ENCODE data around the gene SYVN1. TPM values are rescaled to one million over a fixed set of nuclear protein-coding genes. Genes with fewer than 3 reads are reported as not detected.
A peak's percentile ranks its signal among the peaks of the same experiment; 100 is the strongest.

The SYVN1 gene
- total and polyA plus RNA-seq, 2 donors (not counting 1 experiment from before 2014, with no cell fraction given): 187 to 282 TPM

DNA sequence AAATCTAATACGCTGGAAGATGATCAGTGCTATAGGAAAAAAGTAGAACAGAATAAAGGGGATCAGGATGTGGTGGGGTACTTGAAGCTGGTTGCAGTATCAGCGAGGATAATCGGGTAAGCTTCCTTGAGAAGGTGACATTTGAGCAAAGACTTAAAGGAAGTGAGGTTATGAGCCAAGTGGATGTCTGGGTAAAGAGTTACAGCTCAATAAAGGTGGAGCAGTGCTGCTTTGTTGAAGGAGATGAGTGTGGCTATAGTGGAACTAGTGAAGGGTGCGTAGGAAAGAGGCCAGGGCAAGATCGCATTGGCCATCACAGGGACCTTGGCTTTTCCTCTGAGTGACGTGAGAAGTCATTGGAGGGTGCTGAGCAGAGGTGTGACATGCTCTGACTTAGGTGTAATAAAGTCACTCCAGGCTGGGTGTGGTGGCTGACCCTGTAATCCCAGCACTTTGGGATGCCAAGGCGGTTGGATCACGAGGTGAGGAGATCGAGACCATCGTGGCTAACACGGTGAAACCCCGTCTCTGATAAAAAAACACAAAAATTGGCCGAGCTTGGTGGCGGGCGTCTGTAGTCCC, 2.3 kb upstream of the SYVN1 start:
- ChIA-PET CTCF (interaction anchor here (2.5 to 7.5 kb wide), 4 partner anchors 15 to 43 kb away, joined by 17 to 64 read pairs (median 29); partner anchors contain the start of genes CAPN1, FAU, MRPL49 and TM7SF2), POLR2A (interaction anchor here (2.1 to 8.8 kb wide), 2 partner anchors 17 to 25 kb away, joined by 15 to 160 read pairs; partner anchors contain the start of genes FAU, MRPL49, TM7SF2 and ZNHIT2)
- Histone ChIP-seq H3K9ac (ENCODE audit: low read length) (no peak overlapping the region), H3K27me3 (replicated peaks in 1 of 4; ENCODE audit: control extremely low read depth in 1 of 4, control insufficient read depth in 3 of 4, insufficient read depth in 4 of 4, low read length in 3 of 4) (no peaks in the 10 kb centered on the region), H3K27ac (ENCODE audit: low read length in 2 of 2) (peak overlapping the region in 1 of 2 donors; percentile 99), H4K20me1 (ENCODE audit: control insufficient read depth, insufficient read depth, low read length, poor library complexity, severe bottlenecking) (peaks cover 24% of the 10 kb centered on the region), H3K4me2 (replicated peaks; ENCODE audit: low read depth, low read length, poor library complexity, severe bottlenecking) (no peak overlapping the region), H3K9me3 (ENCODE audit: control extremely low read depth in 1 of 3, control insufficient read depth in 2 of 3, insufficient read depth in 1 of 3, low read length in 2 of 3) (no peaks in the 10 kb centered on the region), H3K79me2 (ENCODE audit: control insufficient read depth, insufficient read depth, low read length) (peaks cover 57% of the 10 kb centered on the region), H3K4me3 (ENCODE audit: control extremely low read depth in 1 of 5, extremely low read depth in 1 of 5, insufficient read depth in 1 of 5, low read depth in 2 of 5, low read length in 4 of 5) (no peak overlapping the region), H2AFZ (ENCODE audit: insufficient read depth, low read depth, low read length, poor library complexity, severe bottlenecking) (no peak overlapping the region), H3K4me1 (ENCODE audit: control insufficient read depth in 2 of 2, insufficient read depth in 2 of 2, low read length in 2 of 2) (peaks cover 16 to 37% of the 10 kb centered on the region in 2 donors), H3K36me3 (replicated peaks in 1 of 2; ENCODE audit: control extremely low read depth in 1 of 2, control insufficient read depth in 1 of 2, extremely low read depth in 1 of 2, insufficient read depth in 2 of 2, low read length in 1 of 2) (peaks cover 0 to 8% of the 10 kb centered on the region in 2 experiments)
- peaks cover 50% of the 10 kb centered on the region for H3K4me1 Mint-ChIP-seq
- peak overlapping the region; percentile 83 for H3K27ac Mint-ChIP-seq
- H3K9me3 Mint-ChIP-seq (ENCODE audit: insufficient read depth): no peaks in the 10 kb centered on the region
- H3K27me3 Mint-ChIP-seq: no peaks in the 10 kb centered on the region
- WGBS (ENCODE audit: insufficient coverage): 94% methylated on average over 14 of the region's 15 CpGs
- DNase-seq: no peak
- intact Hi-C loops (cut with micrococcal nuclease): loop anchor here (5.0 kb wide), 1 partner anchor 334 kb away; the partner anchor contains the start of gene MAP4K2
- no peak for TF ChIP-seq EZH2 (IDR thresholded peaks at IDR 0.05; ENCODE audit: borderline replicate concordance, insufficient read depth, low read depth, low read length, poor library complexity, severe bottlenecking)
- TF ChIP-seq, protein P1, sequence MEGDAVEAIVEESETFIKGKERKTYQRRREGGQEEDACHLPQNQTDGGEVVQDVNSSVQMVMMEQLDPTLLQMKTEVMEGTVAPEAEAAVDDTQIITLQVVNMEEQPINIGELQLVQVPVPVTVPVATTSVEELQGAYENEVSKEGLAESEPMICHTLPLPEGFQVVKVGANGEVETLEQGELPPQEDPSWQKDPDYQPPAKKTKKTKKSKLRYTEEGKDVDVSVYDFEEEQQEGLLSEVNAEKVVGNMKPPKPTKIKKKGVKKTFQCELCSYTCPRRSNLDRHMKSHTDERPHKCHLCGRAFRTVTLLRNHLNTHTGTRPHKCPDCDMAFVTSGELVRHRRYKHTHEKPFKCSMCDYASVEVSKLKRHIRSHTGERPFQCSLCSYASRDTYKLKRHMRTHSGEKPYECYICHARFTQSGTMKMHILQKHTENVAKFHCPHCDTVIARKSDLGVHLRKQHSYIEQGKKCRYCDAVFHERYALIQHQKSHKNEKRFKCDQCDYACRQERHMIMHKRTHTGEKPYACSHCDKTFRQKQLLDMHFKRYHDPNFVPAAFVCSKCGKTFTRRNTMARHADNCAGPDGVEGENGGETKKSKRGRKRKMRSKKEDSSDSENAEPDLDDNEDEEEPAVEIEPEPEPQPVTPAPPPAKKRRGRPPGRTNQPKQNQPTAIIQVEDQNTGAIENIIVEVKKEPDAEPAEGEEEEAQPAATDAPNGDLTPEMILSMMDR (IDR thresholded peaks at IDR 0.05): no peak
- ATAC-seq (ENCODE audit: low read depth): no peak
- H3K4me3 Mint-ChIP-seq: peak overlapping the region; percentile 78

DNA sequence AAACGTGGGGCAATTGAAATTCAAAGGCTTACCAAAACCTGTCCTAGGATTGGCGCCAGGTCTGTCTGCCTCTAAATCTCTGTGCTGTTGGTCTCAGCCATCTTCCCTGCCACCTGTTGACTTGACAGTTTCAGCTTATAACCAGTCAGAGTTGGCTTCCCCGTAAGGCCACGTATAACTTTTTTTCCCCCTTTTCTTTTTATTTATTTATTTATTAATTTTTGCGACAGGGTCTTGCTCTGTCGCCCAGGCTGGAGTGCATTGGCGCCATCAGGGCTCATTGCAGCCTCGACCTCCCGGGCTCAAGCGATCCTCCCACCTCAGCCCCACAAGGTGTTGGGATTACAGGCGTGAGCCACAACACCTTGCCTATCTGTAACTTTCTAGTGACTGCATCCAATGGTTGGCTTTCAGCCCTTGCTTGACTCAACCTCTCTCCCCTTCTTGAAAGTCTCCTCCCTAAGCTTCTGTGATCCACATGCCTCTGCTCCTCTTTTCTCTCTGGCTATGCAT, 1.4 kb upstream of the SYVN1 start:
- Histone ChIP-seq H3K4me2 (replicated peaks; ENCODE audit: low read depth, low read length, poor library complexity, severe bottlenecking) (peak overlapping the region; percentile 89), H3K27ac (ENCODE audit: low read length in 2 of 2) (peak overlapping the region; percentile 98 to 99), H3K27me3 (replicated peaks in 1 of 4; ENCODE audit: control extremely low read depth in 1 of 4, control insufficient read depth in 3 of 4, insufficient read depth in 4 of 4, low read length in 3 of 4) (no peaks in the 10 kb centered on the region), H3K9ac (ENCODE audit: low read length) (peak overlapping the region; percentile 99), H3K4me1 (ENCODE audit: control insufficient read depth in 2 of 2, insufficient read depth in 2 of 2, low read length in 2 of 2) (peaks cover 26 to 46% of the 10 kb centered on the region in 2 donors), H4K20me1 (ENCODE audit: control insufficient read depth, insufficient read depth, low read length, poor library complexity, severe bottlenecking) (peaks cover 33% of the 10 kb centered on the region), H2AFZ (ENCODE audit: insufficient read depth, low read depth, low read length, poor library complexity, severe bottlenecking) (peak overlapping the region; percentile 71), H3K9me3 (ENCODE audit: control extremely low read depth in 1 of 3, control insufficient read depth in 2 of 3, insufficient read depth in 1 of 3, low read length in 2 of 3) (no peaks in the 10 kb centered on the region), H3K36me3 (replicated peaks in 1 of 2; ENCODE audit: control extremely low read depth in 1 of 2, control insufficient read depth in 1 of 2, extremely low read depth in 1 of 2, insufficient read depth in 2 of 2, low read length in 1 of 2) (peaks cover 1 to 17% of the 10 kb centered on the region in 2 experiments), H3K79me2 (ENCODE audit: control insufficient read depth, insufficient read depth, low read length) (peaks cover 67% of the 10 kb centered on the region), H3K4me3 (ENCODE audit: control extremely low read depth in 1 of 5, extremely low read depth in 1 of 5, insufficient read depth in 1 of 5, low read depth in 2 of 5, low read length in 4 of 5) (peak overlapping the region; percentile 81 to 99 (median 96))
- TF ChIP-seq, protein P1 (IDR thresholded peaks at IDR 0.05): no peak
- no peak for TF ChIP-seq EZH2 (IDR thresholded peaks at IDR 0.05; ENCODE audit: borderline replicate concordance, insufficient read depth, low read depth, low read length, poor library complexity, severe bottlenecking)
- intact Hi-C loops (cut with micrococcal nuclease): loop anchor here (5.0 kb wide), 1 partner anchor 333 kb away; the partner anchor contains the start of gene MAP4K2
- peaks cover 55% of the 10 kb centered on the region for H3K4me1 Mint-ChIP-seq
- ChIA-PET CTCF (interaction anchor here (0.7 to 7.5 kb wide), 7 partner anchors 9 to 440 kb away, joined by 3 to 64 read pairs (median 17); partner anchors contain the start of genes CAPN1, EHBP1L1, FAU and MRPL49), POLR2A (interaction anchor here (0.6 to 8.8 kb wide), 8 partner anchors 16 to 363 kb away, joined by 3 to 160 read pairs (median 4); partner anchors contain the start of genes CAPN1, FAU, MALAT1 and MRPL49)
- DNase-seq: no peak
- H3K9me3 Mint-ChIP-seq (ENCODE audit: insufficient read depth): no peaks in the 10 kb centered on the region
- peak overlapping the region; percentile 97 for H3K4me3 Mint-ChIP-seq
- peak overlapping the region; percentile 99 for H3K27ac Mint-ChIP-seq
- no peaks in the 10 kb centered on the region for H3K27me3 Mint-ChIP-seq
- ATAC-seq (ENCODE audit: low read depth): no peak
- WGBS (ENCODE audit: insufficient coverage): 72% methylated on average over 8 of the region's 11 CpGs
